ENCODE data around the gene ARHGEF7.
"Not testable (repeated sequence)": the region's sequence is repeated elsewhere in the genome, so short reads cannot be mapped to it uniquely, and the experiment has no call there.

Gene ARHGEF7

DNA sequence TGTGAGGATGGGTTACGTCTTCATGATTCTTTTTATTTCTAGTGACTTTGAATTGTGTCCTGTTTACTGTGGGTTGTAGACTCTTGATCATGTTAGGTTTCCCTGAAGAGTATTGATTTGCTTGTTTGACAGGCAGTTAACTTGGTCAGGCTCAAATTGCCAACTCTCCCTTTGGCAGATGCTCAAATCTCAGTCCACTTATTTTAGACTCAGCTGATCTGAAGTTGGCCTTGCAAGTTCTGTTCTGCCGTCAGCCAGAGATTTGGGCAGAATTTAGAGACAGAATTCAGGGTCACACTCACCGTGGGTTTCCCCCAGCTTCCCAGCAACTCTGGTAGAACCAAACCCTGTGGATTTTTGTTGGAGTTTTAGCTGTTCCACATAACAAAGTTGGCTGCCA, 133.7 kb downstream of the ARHGEF7 start:
- Histone ChIP-seq H3K9me3 (ENCODE audit: control insufficient read depth, low read length) (no peaks in the 10 kb centered on the region), H3K9ac (ENCODE audit: low read length) (no peak overlapping the region), H3K4me1 (ENCODE audit: control insufficient read depth, insufficient read depth, low read length) (peaks cover 14% of the 10 kb centered on the region), H3K36me3 (ENCODE audit: control insufficient read depth, insufficient read depth, low read length) (no peaks in the 10 kb centered on the region), H3K27me3 (ENCODE audit: control insufficient read depth, insufficient read depth, low read length) (no peaks in the 10 kb centered on the region), H3K4me3 (ENCODE audit: low read length) (no peak overlapping the region)

- H3K9me3 ChIP-seq (ENCODE audit: control insufficient read depth, low read length) = no peaks in the 10 kb centered on the region
- H3K36me3 ChIP-seq (ENCODE audit: control insufficient read depth, insufficient read depth, low read length) = no peaks in the 10 kb centered on the region
- H3K9ac ChIP-seq (ENCODE audit: low read length) = no peak overlapping the region
- no peak overlapping the region for H3K4me3 ChIP-seq (ENCODE audit: low read length)
- no peaks in the 10 kb centered on the region for H3K27me3 ChIP-seq (ENCODE audit: control insufficient read depth, insufficient read depth, low read length)
- peaks cover 14% of the 10 kb centered on the region for H3K4me1 ChIP-seq (ENCODE audit: control insufficient read depth, insufficient read depth, low read length)
These were observed 134.7 kb downstream of the ARHGEF7 start for GRCh38 chr13:111249637-111250360.

DNA sequence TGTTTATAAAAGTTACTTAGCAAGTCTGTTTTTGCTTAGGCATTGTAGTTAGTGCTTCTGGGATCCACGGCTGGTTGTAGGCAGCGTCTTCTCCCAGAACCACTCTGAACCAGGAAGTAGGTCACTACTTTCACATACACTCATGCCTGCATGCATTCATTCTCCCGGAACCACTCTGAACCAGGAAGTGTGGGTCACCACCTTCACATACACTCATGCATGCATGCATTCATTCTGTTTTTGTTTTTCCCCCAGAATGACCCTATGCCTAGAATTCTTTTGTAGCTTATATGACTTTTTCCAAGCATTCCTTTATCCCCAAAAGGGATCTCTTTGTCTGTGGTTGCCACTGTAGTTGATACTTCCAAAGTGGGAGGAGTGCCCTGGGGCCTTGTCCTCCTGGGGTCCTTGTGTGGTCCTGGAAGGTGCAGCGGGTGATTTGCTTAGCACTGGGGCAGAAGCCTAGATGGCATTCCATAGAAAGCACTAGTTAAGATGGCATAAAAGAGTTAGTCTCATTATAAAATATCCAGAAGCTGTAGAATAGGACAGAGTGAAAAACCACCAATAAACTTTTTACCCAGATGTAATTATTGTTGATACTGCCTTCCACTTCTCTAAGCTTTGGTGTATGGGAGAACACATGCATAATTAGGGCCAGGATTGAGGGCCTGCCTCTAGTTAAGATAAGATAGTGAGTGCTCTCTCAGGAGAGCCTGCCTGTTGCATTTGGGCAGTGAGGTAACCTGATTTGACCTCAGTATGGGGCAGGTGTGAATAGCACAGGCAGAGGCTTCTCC, 136.7 kb downstream of the ARHGEF7 start:
- Histone ChIP-seq H3K9ac (ENCODE audit: low read length) (no peak overlapping the region), H3K27me3 (ENCODE audit: control insufficient read depth, insufficient read depth, low read length) (no peaks in the 10 kb centered on the region), H3K4me1 (ENCODE audit: control insufficient read depth, insufficient read depth, low read length) (peaks cover 14% of the 10 kb centered on the region), H3K36me3 (ENCODE audit: control insufficient read depth, insufficient read depth, low read length) (no peaks in the 10 kb centered on the region), H3K9me3 (ENCODE audit: control insufficient read depth, low read length) (no peaks in the 10 kb centered on the region), H3K4me3 (ENCODE audit: low read length) (no peak overlapping the region)

DNA sequence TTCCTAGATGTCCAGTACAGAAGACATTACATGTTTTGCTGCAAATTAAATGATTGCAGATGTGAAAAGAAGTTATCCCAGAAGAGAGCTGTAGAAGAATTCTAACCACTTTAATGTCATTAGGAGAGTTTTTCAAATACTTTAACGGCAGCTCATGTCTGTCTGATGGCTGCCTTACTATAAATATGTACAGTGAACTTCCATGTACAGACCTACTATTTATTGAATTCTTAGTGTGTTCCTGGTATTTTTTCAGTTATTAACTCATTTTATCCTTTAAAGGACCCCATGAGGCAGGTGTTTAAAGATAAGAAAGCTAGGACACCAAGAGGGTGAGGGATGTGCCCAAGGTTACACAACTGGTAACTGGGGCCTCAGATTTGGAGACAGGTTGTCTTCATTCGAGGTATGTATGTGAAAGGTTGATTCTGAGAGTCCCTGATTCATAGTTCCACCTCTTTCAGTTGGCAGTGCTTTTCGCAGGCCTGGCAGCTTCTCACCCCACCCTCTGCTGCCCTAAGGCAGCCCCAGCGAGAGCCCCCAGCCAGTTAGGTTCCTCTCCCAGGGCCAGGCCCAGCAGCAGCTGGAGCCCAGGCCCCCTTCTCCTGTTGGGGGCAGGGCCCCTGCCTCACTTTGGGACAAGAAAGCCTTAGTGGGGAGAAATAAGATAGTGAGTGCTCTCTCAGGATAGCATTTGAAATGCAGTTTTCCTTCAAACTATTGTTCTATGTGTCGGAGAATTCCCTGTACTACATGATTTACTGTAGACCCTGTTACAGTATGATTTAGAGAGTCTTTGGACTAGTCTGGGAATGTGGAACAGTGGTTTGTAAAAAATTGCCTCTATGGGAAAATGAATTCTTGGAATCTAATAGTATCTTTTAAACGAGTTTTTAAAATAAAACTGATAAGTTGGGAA, 137.6 kb downstream of the ARHGEF7 start:
- H3K9me3 ChIP-seq (ENCODE audit: control insufficient read depth, low read length) = no peaks in the 10 kb centered on the region
- H3K4me3 ChIP-seq (ENCODE audit: low read length) = no peak overlapping the region
- H3K27me3 ChIP-seq (ENCODE audit: control insufficient read depth, insufficient read depth, low read length) = no peaks in the 10 kb centered on the region
- H3K4me1 ChIP-seq (ENCODE audit: control insufficient read depth, insufficient read depth, low read length) = peaks cover 14% of the 10 kb centered on the region
- no peaks in the 10 kb centered on the region for H3K36me3 ChIP-seq (ENCODE audit: control insufficient read depth, insufficient read depth, low read length)
- no peak overlapping the region for H3K9ac ChIP-seq (ENCODE audit: low read length)

DNA sequence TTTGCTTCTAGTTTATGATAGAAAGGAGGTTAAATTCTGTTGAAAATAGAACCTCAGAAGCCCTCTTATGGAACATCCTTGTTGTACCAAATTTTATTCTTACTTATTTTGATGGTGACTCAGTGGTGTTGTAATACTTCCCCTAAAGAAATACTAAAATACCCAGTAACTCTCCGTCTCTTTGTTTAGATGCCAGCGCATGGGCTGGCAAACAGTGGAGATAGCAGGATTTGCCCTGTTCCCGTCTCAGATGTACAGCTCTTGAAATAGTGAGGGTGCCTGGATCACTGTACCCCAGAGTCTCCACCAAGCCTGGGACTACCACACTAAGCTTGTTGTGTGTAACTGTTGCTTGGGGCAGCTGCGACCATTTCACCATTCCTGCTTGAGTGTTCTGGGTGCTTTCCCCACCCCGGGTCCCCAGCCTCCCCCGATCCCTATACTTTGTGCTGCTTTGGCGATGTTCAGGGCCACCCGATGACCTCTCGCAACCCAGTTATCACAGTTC, 138.3 kb downstream of the ARHGEF7 start:
- no peak overlapping the region for H3K9ac ChIP-seq (ENCODE audit: low read length)
- peaks cover 14% of the 10 kb centered on the region for H3K4me1 ChIP-seq (ENCODE audit: control insufficient read depth, insufficient read depth, low read length)
- H3K27me3 ChIP-seq (ENCODE audit: control insufficient read depth, insufficient read depth, low read length) = no peaks in the 10 kb centered on the region
- H3K9me3 ChIP-seq (ENCODE audit: control insufficient read depth, low read length) = no peaks in the 10 kb centered on the region
- H3K36me3 ChIP-seq (ENCODE audit: control insufficient read depth, insufficient read depth, low read length) = peaks cover 4% of the 10 kb centered on the region
- no peak overlapping the region for H3K4me3 ChIP-seq (ENCODE audit: low read length)

- Histone ChIP-seq H3K4me1 (ENCODE audit: control insufficient read depth, insufficient read depth, low read length) (peaks cover 14% of the 10 kb centered on the region), H3K4me3 (ENCODE audit: low read length) (no peak overlapping the region), H3K36me3 (ENCODE audit: control insufficient read depth, insufficient read depth, low read length) (peaks cover 6% of the 10 kb centered on the region), H3K27me3 (ENCODE audit: control insufficient read depth, insufficient read depth, low read length) (no peaks in the 10 kb centered on the region), H3K9ac (ENCODE audit: low read length) (no peak overlapping the region), H3K9me3 (ENCODE audit: control insufficient read depth, low read length) (no peaks in the 10 kb centered on the region)
These were observed 140.2 kb downstream of the ARHGEF7 start for GRCh38 chr13:111255228-111255790.

DNA sequence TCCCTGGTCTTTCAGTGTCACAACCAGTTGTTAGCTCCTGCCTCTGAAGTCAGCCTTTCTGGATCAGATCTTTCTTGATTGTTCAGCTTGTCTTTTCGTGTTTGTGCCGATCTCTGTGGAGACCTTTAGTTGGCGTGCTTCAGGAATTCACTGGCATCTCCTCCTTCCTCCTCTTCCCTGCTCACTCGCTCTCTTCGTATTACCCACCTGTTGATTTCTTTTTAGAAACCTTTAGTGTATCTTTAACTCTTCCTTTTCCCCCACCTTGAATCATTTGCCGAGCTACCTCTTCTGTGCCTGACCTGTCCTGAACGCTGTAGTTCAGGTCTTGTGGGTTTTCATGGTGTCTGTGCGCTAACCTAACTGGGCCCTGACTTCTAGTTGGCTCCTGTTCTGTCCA, 141.3 kb downstream of the ARHGEF7 start:
- H3K4me1 ChIP-seq (ENCODE audit: control insufficient read depth, insufficient read depth, low read length) = peaks cover 13% of the 10 kb centered on the region
- H3K27me3 ChIP-seq (ENCODE audit: control insufficient read depth, insufficient read depth, low read length) = no peaks in the 10 kb centered on the region
- peaks cover 6% of the 10 kb centered on the region for H3K36me3 ChIP-seq (ENCODE audit: control insufficient read depth, insufficient read depth, low read length)
- H3K9me3 ChIP-seq (ENCODE audit: control insufficient read depth, low read length) = no peaks in the 10 kb centered on the region
- no peak overlapping the region for H3K9ac ChIP-seq (ENCODE audit: low read length)
- no peak overlapping the region for H3K4me3 ChIP-seq (ENCODE audit: low read length)

DNA sequence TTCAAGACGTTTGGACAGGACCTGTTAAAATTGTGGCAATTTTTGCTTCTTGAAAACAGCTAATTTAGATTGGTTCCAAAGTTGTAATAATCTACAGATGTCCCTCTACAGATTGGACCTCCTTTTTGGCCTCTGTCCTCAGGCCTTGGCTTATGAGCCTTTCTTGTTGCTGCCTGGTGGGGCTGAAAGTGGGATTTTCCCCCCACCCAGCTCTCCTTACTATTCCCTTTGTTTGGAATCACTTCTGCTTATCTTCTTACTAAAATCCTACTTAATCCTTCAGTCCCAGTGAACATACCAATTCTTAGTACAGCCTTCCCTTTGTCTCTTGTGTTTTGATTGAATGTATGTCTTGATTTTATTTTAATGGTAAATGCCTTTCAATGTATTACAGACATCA, 141.8 kb downstream of the ARHGEF7 start:
- Histone ChIP-seq H3K9ac (ENCODE audit: low read length) (no peak overlapping the region), H3K36me3 (ENCODE audit: control insufficient read depth, insufficient read depth, low read length) (peaks cover 6% of the 10 kb centered on the region), H3K4me3 (ENCODE audit: low read length) (no peak overlapping the region), H3K27me3 (ENCODE audit: control insufficient read depth, insufficient read depth, low read length) (no peaks in the 10 kb centered on the region), H3K4me1 (ENCODE audit: control insufficient read depth, insufficient read depth, low read length) (peaks cover 8% of the 10 kb centered on the region), H3K9me3 (ENCODE audit: control insufficient read depth, low read length) (no peaks in the 10 kb centered on the region)

GRCh38 chr13:111257899-111258298, 142.8 kb downstream of the ARHGEF7 start:
- not testable (repeated sequence) for H3K36me3 ChIP-seq (ENCODE audit: control insufficient read depth, insufficient read depth, low read length)

GRCh38 chr13:111258637-111259036, 143.5 kb downstream of the ARHGEF7 start:
- Histone ChIP-seq H3K4me1 (ENCODE audit: control insufficient read depth, insufficient read depth, low read length) (no peaks in the 10 kb centered on the region), H3K27me3 (ENCODE audit: control insufficient read depth, insufficient read depth, low read length) (no peaks in the 10 kb centered on the region), H3K9me3 (ENCODE audit: control insufficient read depth, low read length) (no peaks in the 10 kb centered on the region), H3K36me3 (ENCODE audit: control insufficient read depth, insufficient read depth, low read length) (peaks cover 6% of the 10 kb centered on the region), H3K4me3 (ENCODE audit: low read length) (no peak overlapping the region), H3K9ac (ENCODE audit: low read length) (no peak overlapping the region)

More at GRCh38 chr13:111257899-111258298, 142.8 kb downstream of the ARHGEF7 start:
- not testable (repeated sequence) for H3K4me1 ChIP-seq (ENCODE audit: control insufficient read depth, insufficient read depth, low read length); H3K27me3 ChIP-seq (ENCODE audit: control insufficient read depth, insufficient read depth, low read length); H3K9ac ChIP-seq (ENCODE audit: low read length); H3K4me3 ChIP-seq (ENCODE audit: low read length); H3K9me3 ChIP-seq (ENCODE audit: control insufficient read depth, low read length)

GRCh38 chr13:111259058-111259457, 143.9 kb downstream of the ARHGEF7 start:
- H3K4me3 ChIP-seq (ENCODE audit: low read length) = no peak overlapping the region
- H3K9me3 ChIP-seq (ENCODE audit: control insufficient read depth, low read length) = no peaks in the 10 kb centered on the region
- peaks cover 6% of the 10 kb centered on the region for H3K36me3 ChIP-seq (ENCODE audit: control insufficient read depth, insufficient read depth, low read length)
- H3K4me1 ChIP-seq (ENCODE audit: control insufficient read depth, insufficient read depth, low read length) = no peaks in the 10 kb centered on the region
- no peak overlapping the region for H3K9ac ChIP-seq (ENCODE audit: low read length)
- H3K27me3 ChIP-seq (ENCODE audit: control insufficient read depth, insufficient read depth, low read length) = no peaks in the 10 kb centered on the region

All from mucosa of stomach (tissue), 1 donor.